A673 (cell line): Measurements from ENCODE around the gene NEO1.

Experiments
- EZH2 ChIP-seq: fragments of 200-600 bp; sonication (generic); IDR thresholded peaks from 2 replicates; pipeline ENCODE4 v1.6.1; 2017; ENCODE audit warnings: borderline replicate concordance, low read depth, mild to moderate bottlenecking, mixed read lengths, antibody characterized with exemption, low read length; ENCODE audit not compliant: poor library complexity, severe bottlenecking
- TF ChIP-seq, protein P1 (sequence below): fragments of 300-800, 200-600 bp; sonication (generic); conservative IDR thresholded peaks from 2 replicates; pipeline ENCODE4 v1.5.1; 2017; ENCODE audit warnings: low read depth, mild to moderate bottlenecking, antibody characterized with exemption, low read length, moderate library complexity, mixed read lengths

- TF ChIP-seq, protein P1, sequence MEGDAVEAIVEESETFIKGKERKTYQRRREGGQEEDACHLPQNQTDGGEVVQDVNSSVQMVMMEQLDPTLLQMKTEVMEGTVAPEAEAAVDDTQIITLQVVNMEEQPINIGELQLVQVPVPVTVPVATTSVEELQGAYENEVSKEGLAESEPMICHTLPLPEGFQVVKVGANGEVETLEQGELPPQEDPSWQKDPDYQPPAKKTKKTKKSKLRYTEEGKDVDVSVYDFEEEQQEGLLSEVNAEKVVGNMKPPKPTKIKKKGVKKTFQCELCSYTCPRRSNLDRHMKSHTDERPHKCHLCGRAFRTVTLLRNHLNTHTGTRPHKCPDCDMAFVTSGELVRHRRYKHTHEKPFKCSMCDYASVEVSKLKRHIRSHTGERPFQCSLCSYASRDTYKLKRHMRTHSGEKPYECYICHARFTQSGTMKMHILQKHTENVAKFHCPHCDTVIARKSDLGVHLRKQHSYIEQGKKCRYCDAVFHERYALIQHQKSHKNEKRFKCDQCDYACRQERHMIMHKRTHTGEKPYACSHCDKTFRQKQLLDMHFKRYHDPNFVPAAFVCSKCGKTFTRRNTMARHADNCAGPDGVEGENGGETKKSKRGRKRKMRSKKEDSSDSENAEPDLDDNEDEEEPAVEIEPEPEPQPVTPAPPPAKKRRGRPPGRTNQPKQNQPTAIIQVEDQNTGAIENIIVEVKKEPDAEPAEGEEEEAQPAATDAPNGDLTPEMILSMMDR = no peak
- no peak for TF ChIP-seq EZH2
These were observed 142.9 kb downstream of the NEO1 start for GRCh38 chr15:73195166-73195565.
